Tibial nerve (tissue), 4 donors: ENCODE results near the gene PPP1R14C. TPM values are rescaled to one million over a fixed set of nuclear protein-coding genes. Genes with fewer than 3 reads are reported as not detected.

Source experiments
- DNase-seq, 2 donors: peaks; one replicate each; pipeline ENCODE4 v3.0.0-alpha.2; 2019; ENCODE audit warnings: low spot score in 2 of 2
- H3K27ac ChIP-seq, 4 donors: fragments of 200-600 bp; sonication (generic) in 3 of 4; one replicate each; pipeline ENCODE4 v1.5.1; 2017 to 2019; ENCODE audit warnings: mild to moderate bottlenecking in 1 of 4
- H3K27me3 ChIP-seq, 2 donors: fragments of 200-600 bp; sonication (generic) in 1 of 2; one replicate each; pipeline versions ENCODE4 v1.5.1 to v1.6.0; 2017 to 2019
- H3K36me3 ChIP-seq, 3 donors: fragments of 200-600 bp; sonication (generic); one replicate each; pipeline ENCODE4 v1.5.1; 2018 to 2019
- H3K4me1 ChIP-seq, 4 donors: fragments of 200-600 bp; sonication (generic) in 3 of 4; one replicate each; pipeline ENCODE4 v1.5.1; 2017 to 2019
- H3K4me3 ChIP-seq, 4 donors: fragments of 200-600 bp; sonication (generic) in 3 of 4; one replicate each; pipeline ENCODE4 v1.5.1; 2017 to 2019; ENCODE audit warnings: mild to moderate bottlenecking in 1 of 4, moderate library complexity in 1 of 4
- H3K9me3 ChIP-seq, 4 donors: fragments of 200-600 bp; sonication (generic) in 3 of 4; one replicate each; pipeline ENCODE4 v1.5.1; 2017 to 2019
- EP300 ChIP-seq, 2 donors: sonication (generic); formaldehyde crosslinking; IDR thresholded peaks; one replicate each; pipeline ENCODE4 v1.6.1; 2017; ENCODE audit warnings: antibody characterized with exemption in 2 of 2, mild to moderate bottlenecking in 1 of 2
- POLR2A ChIP-seq, 2 donors: fragments of 450-650 bp; IDR thresholded peaks; one replicate each; pipeline ENCODE4 v1.6.1; 2017; ENCODE audit warnings: antibody characterized with exemption in 2 of 2, mild to moderate bottlenecking in 2 of 2, moderate library complexity in 2 of 2
- WGBS, 2 donors: methylation state at CpG; one replicate each; pipeline ENCODE4 v1.1.5; 2018; 5-methylcytosine and 5-hydroxymethylcytosine counted together
- total RNA-seq, 4 donors: library from RNA; depleted of rRNA; stranded (reverse); fragments of >200 nt; gene quantifications; one replicate each; pipeline ENCODE4 v1.1.0, GENCODE V29; 2016
- TF ChIP-seq, protein P1 (sequence below), 5 experiments: fragments of 200-600 bp in 3 of 5; fragments of 450-650 bp in 2 of 5; sonication (generic) in 3 of 5; IDR thresholded peaks; one replicate each; pipeline ENCODE4 v1.5.1; 2016 to 2019; ENCODE audit warnings: antibody characterized with exemption in 5 of 5, mild to moderate bottlenecking in 3 of 5, moderate library complexity in 2 of 5

The PPP1R14C gene
- total RNA-seq, 4 donors from 2014 or later = 0.42 TPM; not detected in 3

DNA sequence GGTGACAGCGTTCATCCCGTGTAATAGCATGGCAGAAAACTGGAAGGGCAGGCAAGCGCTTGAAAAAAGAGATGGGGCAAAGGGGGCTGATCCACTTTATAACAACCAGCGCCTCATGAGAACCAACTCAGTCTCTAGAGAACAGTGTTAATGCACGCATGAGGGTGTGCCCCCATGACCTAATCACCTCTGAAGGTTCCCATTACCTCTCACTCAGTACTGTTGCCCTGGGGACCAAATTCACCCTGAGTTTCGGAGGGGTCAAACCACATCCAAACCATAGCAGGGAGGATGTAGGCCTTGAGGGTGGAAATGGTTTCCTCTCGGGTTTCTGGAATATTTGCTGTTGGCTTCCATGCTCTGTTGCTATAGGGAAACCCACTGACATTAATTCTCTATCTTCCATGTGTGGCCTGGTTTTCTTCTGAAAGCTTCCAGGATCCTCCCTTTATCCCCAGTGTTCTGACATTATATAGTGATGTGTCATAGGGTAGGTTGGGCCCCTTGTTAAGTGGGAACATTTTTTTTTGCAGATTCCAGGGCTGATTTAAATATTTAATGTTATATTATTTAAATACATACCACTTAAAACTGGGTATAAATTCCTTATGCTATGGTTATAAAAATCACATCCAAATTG lies 65.2 kb downstream of the PPP1R14C start:
- Histone ChIP-seq H3K9me3 (no peaks in the 10 kb centered on the region), H3K27ac (no peak overlapping the region), H3K4me1 (no peaks in the 10 kb centered on the region), H3K27me3 (no peaks in the 10 kb centered on the region), H3K4me3 (no peak overlapping the region), H3K36me3 (no peaks in the 10 kb centered on the region)
- no peak for TF ChIP-seq POLR2A (IDR thresholded peaks at IDR 0.05)
- TF ChIP-seq, protein P1, sequence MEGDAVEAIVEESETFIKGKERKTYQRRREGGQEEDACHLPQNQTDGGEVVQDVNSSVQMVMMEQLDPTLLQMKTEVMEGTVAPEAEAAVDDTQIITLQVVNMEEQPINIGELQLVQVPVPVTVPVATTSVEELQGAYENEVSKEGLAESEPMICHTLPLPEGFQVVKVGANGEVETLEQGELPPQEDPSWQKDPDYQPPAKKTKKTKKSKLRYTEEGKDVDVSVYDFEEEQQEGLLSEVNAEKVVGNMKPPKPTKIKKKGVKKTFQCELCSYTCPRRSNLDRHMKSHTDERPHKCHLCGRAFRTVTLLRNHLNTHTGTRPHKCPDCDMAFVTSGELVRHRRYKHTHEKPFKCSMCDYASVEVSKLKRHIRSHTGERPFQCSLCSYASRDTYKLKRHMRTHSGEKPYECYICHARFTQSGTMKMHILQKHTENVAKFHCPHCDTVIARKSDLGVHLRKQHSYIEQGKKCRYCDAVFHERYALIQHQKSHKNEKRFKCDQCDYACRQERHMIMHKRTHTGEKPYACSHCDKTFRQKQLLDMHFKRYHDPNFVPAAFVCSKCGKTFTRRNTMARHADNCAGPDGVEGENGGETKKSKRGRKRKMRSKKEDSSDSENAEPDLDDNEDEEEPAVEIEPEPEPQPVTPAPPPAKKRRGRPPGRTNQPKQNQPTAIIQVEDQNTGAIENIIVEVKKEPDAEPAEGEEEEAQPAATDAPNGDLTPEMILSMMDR (IDR thresholded peaks at IDR 0.05) = no peak
- no peak for TF ChIP-seq EP300 (IDR thresholded peaks at IDR 0.05)
- WGBS, 2 donors = 82 to 89% methylated on average over 7 of the region's 7 CpGs
- DNase-seq = no peak

DNA sequence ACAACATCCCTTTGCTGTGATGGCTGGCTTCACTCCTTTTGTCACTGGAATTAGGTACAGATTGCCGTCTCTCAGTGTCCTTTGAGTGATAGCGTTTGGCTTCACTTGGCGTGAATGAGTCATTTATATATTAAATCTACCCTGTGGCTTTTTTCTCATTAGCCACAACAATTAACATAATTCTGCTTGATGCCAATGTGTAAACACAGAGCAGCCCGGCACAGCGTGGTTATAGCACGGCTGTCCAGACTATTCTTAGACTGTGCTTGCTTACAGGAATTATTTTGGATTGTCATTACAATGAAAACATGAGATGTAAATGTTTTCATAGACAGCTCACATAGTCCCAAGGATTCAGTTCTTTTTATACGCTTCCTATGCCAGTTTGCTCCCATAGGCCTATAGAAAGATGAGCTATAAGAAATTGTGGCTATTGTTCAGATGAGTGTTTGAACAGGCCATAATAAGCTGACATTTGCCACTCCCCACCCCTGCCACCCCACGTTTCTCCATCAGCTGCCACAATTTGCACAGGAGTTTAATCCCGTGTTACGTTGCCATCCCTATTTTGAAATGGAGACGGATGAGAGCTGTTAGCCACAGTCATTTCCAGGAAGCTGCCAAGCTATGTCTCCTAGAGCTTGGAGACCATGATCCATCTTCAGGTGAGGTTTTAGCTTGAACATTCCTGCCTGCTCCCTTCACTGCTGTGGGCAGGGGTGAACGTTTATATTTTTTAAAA lies 65.9 kb downstream of the PPP1R14C start:
- H3K36me3 ChIP-seq = no peaks in the 10 kb centered on the region
- no peak overlapping the region for H3K4me3 ChIP-seq
- H3K27ac ChIP-seq = no peak overlapping the region
- no peak for TF ChIP-seq POLR2A (IDR thresholded peaks at IDR 0.05)
- TF ChIP-seq EP300 (IDR thresholded peaks at IDR 0.05) = no peak
- TF ChIP-seq, protein P1 (IDR thresholded peaks at IDR 0.05) = no peak
- no peaks in the 10 kb centered on the region for H3K27me3 ChIP-seq
- H3K4me1 ChIP-seq = no peaks in the 10 kb centered on the region
- WGBS, 2 donors = 78 to 85% methylated on average over 12 of the region's 12 CpGs
- DNase-seq = no peak
- H3K9me3 ChIP-seq = no peaks in the 10 kb centered on the region

DNA sequence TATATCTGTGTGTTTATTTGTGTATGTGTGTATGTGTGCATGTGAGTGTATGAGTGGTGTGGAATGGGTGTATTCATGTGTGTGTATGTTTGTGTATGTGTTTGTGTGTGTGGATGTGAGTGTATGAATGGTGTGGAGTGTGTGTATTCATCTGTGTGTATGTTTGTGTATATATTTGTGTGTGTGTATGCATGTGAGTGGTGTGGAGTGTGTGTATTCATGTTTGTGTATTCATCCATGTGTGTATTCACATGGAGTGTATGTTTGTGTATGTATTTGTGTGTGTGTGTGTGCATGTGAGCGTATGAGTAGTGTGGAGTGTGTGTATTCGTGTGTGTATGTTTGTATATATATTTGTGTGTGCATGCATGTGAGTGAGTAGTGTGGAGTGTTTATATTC lies 66.6 kb downstream of the PPP1R14C start:
- H3K4me1 ChIP-seq = no peaks in the 10 kb centered on the region
- TF ChIP-seq, protein P1 (IDR thresholded peaks at IDR 0.05) = no peak
- TF ChIP-seq POLR2A (IDR thresholded peaks at IDR 0.05) (no peak), EP300 (IDR thresholded peaks at IDR 0.05) (no peak)
- no peaks in the 10 kb centered on the region for H3K27me3 ChIP-seq
- no peaks in the 10 kb centered on the region for H3K9me3 ChIP-seq
- no peaks in the 10 kb centered on the region for H3K36me3 ChIP-seq
- H3K27ac ChIP-seq = no peak overlapping the region
- WGBS, 2 donors = 89 to 96% methylated on average over 2 of the region's 2 CpGs
- no peak overlapping the region for H3K4me3 ChIP-seq
- DNase-seq = no peak

DNA sequence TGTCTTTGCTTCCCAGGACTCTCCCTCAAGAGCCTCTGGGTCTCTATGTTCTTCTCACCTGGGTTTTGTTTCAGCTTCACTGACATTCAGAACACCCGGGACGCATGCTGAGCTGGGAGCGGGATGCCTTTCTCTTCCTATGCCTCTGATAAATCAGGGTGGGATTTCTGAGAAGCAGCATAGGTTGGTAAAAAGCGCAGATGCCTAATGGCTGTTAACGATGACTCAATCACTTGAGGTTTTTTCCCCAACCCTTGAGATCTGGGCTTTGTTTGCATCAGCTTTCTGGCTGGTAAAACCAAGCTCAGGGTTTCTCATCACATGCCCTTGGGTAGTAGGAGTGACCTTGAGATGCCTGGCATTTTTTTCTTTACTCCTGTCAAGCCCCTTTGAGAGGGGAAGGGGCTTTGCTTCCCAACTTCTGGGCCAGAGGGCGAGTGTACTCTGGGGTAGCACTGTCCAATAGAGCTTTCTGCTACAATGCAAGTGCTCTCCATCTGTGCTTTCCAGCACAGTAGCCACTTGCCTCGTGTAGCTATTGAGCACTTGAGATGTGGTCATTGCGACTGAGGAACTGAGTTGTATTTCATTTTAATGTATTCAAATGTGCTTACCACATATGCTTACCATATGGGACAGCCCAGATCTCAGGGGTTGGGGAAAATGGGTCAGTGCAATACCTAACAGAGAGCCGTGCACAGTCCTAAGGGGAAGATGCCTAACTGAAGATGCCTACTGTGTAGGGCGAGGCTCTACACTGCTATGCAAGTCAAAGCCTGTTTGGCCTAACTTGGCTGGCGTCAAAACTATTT lies 69.1 kb downstream of the PPP1R14C start:
- Histone ChIP-seq H3K27ac (no peak overlapping the region), H3K36me3 (no peaks in the 10 kb centered on the region), H3K9me3 (no peaks in the 10 kb centered on the region), H3K27me3 (peaks cover 0 to 7% of the 10 kb centered on the region in 2 donors), H3K4me3 (no peak overlapping the region), H3K4me1 (no peaks in the 10 kb centered on the region)
- 87 to 89% methylated on average over 11 of the region's 11 CpGs for WGBS, 2 donors
- TF ChIP-seq EP300 (IDR thresholded peaks at IDR 0.05) = no peak
- TF ChIP-seq POLR2A (IDR thresholded peaks at IDR 0.05) = no peak
- TF ChIP-seq, protein P1 (IDR thresholded peaks at IDR 0.05) = no peak
- DNase-seq = no peak
